Measurements from ENCODE around the gene MYH2.

MYH2 gene

DNA sequence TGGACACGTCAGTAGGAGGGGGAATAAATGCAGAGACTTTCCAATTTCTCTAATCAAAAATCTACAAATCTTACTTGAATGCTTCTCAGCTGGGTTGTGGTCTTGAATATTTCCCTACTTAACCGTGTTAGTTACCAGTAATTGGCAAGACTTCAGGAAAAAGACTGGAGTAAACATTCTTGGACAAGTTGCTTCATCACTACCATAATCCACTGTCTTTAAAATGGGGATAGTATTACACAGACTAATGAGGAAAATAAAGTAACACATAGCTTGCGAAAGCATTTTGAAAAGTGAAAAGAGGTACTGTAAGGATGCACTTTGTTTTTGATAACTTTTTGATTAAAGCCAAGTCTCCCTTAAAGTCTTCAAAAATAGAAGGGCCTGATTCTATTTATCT, 49.5 kb downstream of the MYH2 start:
- H2AFZ ChIP-seq (ENCODE audit: low read length), result no peak overlapping the region
- no peaks in the 10 kb centered on the region for H3K27me3 ChIP-seq (ENCODE audit: insufficient read depth, low read length, poor library complexity, severe bottlenecking)
- H3K4me1 ChIP-seq (ENCODE audit: insufficient read depth, low read length, poor library complexity, severe bottlenecking), result no peaks in the 10 kb centered on the region
- H3K79me2 ChIP-seq (ENCODE audit: insufficient read depth, low read length), result no peaks in the 10 kb centered on the region
- H4K20me1 ChIP-seq (ENCODE audit: insufficient read depth, low read length, poor library complexity, severe bottlenecking), result no peaks in the 10 kb centered on the region
- H3K4me2 ChIP-seq (ENCODE audit: low read depth, low read length, poor library complexity, severe bottlenecking), result no peak overlapping the region
- H3K9me3 ChIP-seq (ENCODE audit: insufficient read depth, low read depth, low read length), result no peaks in the 10 kb centered on the region
- no peak overlapping the region for H3K4me3 ChIP-seq (ENCODE audit: low read length, poor library complexity, severe bottlenecking)
- no peaks in the 10 kb centered on the region for H3K9me2 ChIP-seq (replicated peaks; ENCODE audit: low read depth, low read length)
- H3K36me3 ChIP-seq (ENCODE audit: insufficient read depth, low read length), result no peaks in the 10 kb centered on the region
- TF ChIP-seq EZH2phosphoT487 (IDR thresholded peaks at IDR 0.05; ENCODE audit: borderline replicate concordance), result no peak
- TF ChIP-seq, protein P1, sequence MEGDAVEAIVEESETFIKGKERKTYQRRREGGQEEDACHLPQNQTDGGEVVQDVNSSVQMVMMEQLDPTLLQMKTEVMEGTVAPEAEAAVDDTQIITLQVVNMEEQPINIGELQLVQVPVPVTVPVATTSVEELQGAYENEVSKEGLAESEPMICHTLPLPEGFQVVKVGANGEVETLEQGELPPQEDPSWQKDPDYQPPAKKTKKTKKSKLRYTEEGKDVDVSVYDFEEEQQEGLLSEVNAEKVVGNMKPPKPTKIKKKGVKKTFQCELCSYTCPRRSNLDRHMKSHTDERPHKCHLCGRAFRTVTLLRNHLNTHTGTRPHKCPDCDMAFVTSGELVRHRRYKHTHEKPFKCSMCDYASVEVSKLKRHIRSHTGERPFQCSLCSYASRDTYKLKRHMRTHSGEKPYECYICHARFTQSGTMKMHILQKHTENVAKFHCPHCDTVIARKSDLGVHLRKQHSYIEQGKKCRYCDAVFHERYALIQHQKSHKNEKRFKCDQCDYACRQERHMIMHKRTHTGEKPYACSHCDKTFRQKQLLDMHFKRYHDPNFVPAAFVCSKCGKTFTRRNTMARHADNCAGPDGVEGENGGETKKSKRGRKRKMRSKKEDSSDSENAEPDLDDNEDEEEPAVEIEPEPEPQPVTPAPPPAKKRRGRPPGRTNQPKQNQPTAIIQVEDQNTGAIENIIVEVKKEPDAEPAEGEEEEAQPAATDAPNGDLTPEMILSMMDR (conservative IDR thresholded peaks at IDR 0.05; ENCODE audit: low read length), result no peak
- H3F3A ChIP-seq (ENCODE audit: low read depth), result no peaks in the 10 kb centered on the region
- H3K9ac ChIP-seq (ENCODE audit: low read depth, low read length, poor library complexity, severe bottlenecking), result no peak overlapping the region

DNA sequence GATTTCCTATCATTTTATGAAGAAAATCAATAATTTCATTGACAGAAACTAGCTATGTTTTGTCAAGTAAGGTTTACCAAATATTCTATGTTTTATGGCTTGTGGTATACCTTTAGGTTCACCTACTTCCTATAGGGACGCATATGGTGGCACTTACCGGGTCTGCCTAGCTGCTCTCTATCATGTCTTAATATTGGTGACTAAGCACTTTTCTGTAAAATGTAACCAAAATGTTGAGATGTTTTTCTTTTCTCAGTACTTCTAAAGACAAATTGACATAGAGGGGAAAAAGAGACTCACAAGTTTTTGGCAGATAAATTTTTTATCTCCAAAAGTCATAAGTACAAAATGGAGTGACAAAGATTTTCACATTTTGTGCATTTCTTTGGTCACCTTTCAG, 57.5 kb downstream of the MYH2 start:
- Histone ChIP-seq H3K4me2 (ENCODE audit: low read depth, low read length, poor library complexity, severe bottlenecking) (no peak overlapping the region), H3K27me3 (ENCODE audit: insufficient read depth, low read length, poor library complexity, severe bottlenecking) (no peaks in the 10 kb centered on the region), H3K9ac (ENCODE audit: low read depth, low read length, poor library complexity, severe bottlenecking) (no peak overlapping the region), H3K9me3 (ENCODE audit: insufficient read depth, low read depth, low read length) (no peaks in the 10 kb centered on the region), H3K4me3 (ENCODE audit: low read length, poor library complexity, severe bottlenecking) (no peak overlapping the region), H4K20me1 (ENCODE audit: insufficient read depth, low read length, poor library complexity, severe bottlenecking) (no peaks in the 10 kb centered on the region), H3F3A (ENCODE audit: low read depth) (no peaks in the 10 kb centered on the region), H2AFZ (ENCODE audit: low read length) (no peak overlapping the region), H3K9me2 (replicated peaks; ENCODE audit: low read depth, low read length) (no peaks in the 10 kb centered on the region), H3K36me3 (ENCODE audit: insufficient read depth, low read length) (no peaks in the 10 kb centered on the region), H3K4me1 (ENCODE audit: insufficient read depth, low read length, poor library complexity, severe bottlenecking) (no peaks in the 10 kb centered on the region), H3K79me2 (ENCODE audit: insufficient read depth, low read length) (no peaks in the 10 kb centered on the region)
- TF ChIP-seq EZH2phosphoT487 (IDR thresholded peaks at IDR 0.05; ENCODE audit: borderline replicate concordance), result no peak
- TF ChIP-seq, protein P1 (conservative IDR thresholded peaks at IDR 0.05; ENCODE audit: low read length), result no peak

DNA sequence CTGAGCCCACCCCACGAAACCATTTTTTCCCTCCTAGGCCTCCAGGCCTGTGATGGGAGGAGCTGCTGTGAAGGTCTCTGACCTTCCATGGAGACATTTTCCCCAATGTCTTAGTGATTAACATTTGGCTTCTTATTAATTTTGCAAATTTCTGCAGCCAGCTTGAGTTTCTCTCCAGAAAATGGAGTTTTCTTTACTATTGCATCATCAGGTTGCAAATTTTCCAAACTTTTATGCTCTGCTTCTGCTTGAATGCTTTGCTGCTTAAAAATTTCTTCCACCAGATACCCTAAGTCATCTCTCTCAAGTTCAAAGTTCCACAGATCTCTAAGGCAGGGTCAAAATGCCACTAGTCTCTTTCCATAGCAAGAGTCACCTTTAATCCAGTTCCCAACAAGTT, 67.2 kb downstream of the MYH2 start:
- no peaks in the 10 kb centered on the region for H4K20me1 ChIP-seq (ENCODE audit: insufficient read depth, low read length, poor library complexity, severe bottlenecking)
- no peaks in the 10 kb centered on the region for H3K36me3 ChIP-seq (ENCODE audit: insufficient read depth, low read length)
- no peak for TF ChIP-seq EZH2phosphoT487 (IDR thresholded peaks at IDR 0.05; ENCODE audit: borderline replicate concordance)
- TF ChIP-seq, protein P1 (conservative IDR thresholded peaks at IDR 0.05; ENCODE audit: low read length), result no peak
- H3K9me3 ChIP-seq (ENCODE audit: insufficient read depth, low read depth, low read length), result no peaks in the 10 kb centered on the region
- no peaks in the 10 kb centered on the region for H3K4me1 ChIP-seq (ENCODE audit: insufficient read depth, low read length, poor library complexity, severe bottlenecking)
- H3F3A ChIP-seq (ENCODE audit: low read depth), result no peaks in the 10 kb centered on the region
- H3K9ac ChIP-seq (ENCODE audit: low read depth, low read length, poor library complexity, severe bottlenecking), result no peak overlapping the region
- no peaks in the 10 kb centered on the region for H3K9me2 ChIP-seq (replicated peaks; ENCODE audit: low read depth, low read length)
- H2AFZ ChIP-seq (ENCODE audit: low read length), result no peak overlapping the region
- H3K79me2 ChIP-seq (ENCODE audit: insufficient read depth, low read length), result no peaks in the 10 kb centered on the region
- H3K4me3 ChIP-seq (ENCODE audit: low read length, poor library complexity, severe bottlenecking), result no peak overlapping the region
- H3K27me3 ChIP-seq (ENCODE audit: insufficient read depth, low read length, poor library complexity, severe bottlenecking), result no peaks in the 10 kb centered on the region
- H3K4me2 ChIP-seq (ENCODE audit: low read depth, low read length, poor library complexity, severe bottlenecking), result no peak overlapping the region
